Measurements from ENCODE around the gene PSMD7.

Gene PSMD7

DNA sequence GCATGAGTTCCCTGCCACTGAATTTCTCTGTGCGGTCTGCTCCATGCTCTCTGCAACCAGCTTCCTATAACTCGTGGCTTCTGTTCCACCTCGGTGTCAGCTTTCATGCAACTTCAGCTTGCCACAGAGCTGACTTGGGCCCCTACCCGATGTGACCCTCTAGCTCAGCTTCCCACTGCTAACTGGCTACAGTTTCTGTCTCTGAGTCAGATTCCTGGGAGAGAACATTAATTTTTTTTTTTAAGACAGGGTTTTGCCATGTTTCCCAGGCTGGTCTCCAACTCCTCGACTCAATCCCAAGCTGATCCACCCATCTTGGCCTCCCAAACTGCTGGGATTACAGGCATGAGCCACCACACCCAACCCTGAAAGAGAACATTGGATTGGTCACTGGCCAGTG, 35.5 kb upstream of the PSMD7 start:
- H3K36me3 ChIP-seq (ENCODE audit: control insufficient read depth, low read length) = no peaks in the 10 kb centered on the region
- no peak for TF ChIP-seq EZH2phosphoT487 (IDR thresholded peaks at IDR 0.05; ENCODE audit: borderline replicate concordance, low read length)
- TF ChIP-seq, protein P1, sequence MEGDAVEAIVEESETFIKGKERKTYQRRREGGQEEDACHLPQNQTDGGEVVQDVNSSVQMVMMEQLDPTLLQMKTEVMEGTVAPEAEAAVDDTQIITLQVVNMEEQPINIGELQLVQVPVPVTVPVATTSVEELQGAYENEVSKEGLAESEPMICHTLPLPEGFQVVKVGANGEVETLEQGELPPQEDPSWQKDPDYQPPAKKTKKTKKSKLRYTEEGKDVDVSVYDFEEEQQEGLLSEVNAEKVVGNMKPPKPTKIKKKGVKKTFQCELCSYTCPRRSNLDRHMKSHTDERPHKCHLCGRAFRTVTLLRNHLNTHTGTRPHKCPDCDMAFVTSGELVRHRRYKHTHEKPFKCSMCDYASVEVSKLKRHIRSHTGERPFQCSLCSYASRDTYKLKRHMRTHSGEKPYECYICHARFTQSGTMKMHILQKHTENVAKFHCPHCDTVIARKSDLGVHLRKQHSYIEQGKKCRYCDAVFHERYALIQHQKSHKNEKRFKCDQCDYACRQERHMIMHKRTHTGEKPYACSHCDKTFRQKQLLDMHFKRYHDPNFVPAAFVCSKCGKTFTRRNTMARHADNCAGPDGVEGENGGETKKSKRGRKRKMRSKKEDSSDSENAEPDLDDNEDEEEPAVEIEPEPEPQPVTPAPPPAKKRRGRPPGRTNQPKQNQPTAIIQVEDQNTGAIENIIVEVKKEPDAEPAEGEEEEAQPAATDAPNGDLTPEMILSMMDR (IDR thresholded peaks at IDR 0.05; ENCODE audit: low read depth, low read length, poor library complexity, severe bottlenecking) = no peak
- H3F3A ChIP-seq (ENCODE audit: control insufficient read depth, insufficient read depth) = no peaks in the 10 kb centered on the region
- H4K20me1 ChIP-seq (ENCODE audit: control insufficient read depth, insufficient read depth, low read depth, low read length) = no peaks in the 10 kb centered on the region
- H3K4me1 ChIP-seq (ENCODE audit: control insufficient read depth, low read length) = no peaks in the 10 kb centered on the region
- no peak overlapping the region for H3K4me2 ChIP-seq (ENCODE audit: low read length)
- no peaks in the 10 kb centered on the region for H3K9me3 ChIP-seq (ENCODE audit: control insufficient read depth, insufficient read depth, low read length)
- H3K27me3 ChIP-seq (ENCODE audit: control insufficient read depth, low read length) = no peaks in the 10 kb centered on the region
- H3K27ac ChIP-seq (ENCODE audit: low read depth, low read length) = no peak overlapping the region
- no peaks in the 10 kb centered on the region for H3K79me2 ChIP-seq (ENCODE audit: control insufficient read depth, low read length)
- H3K9me2 ChIP-seq (replicated peaks; ENCODE audit: control insufficient read depth, low read length) = no peaks in the 10 kb centered on the region
- no peak overlapping the region for H3K4me3 ChIP-seq (ENCODE audit: low read length)

DNA sequence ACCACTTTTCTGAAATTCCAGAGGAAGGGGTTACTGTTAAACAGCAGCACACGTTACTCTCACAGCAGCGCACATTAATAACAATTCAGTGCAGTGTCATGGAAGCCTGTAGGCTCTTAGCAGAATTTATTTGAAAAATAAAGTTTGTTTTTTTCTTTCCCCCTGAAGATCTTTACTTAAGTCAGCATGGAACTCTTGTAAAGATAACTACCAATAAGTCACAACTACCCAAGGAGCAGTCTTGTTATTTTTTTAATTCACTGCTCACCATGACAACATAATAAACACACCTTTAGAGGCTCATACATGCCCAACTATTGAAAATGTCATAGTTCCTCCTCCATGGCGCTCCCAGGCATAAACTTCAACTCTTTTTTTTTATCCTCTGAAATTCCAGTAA, 31.8 kb upstream of the PSMD7 start:
- no peaks in the 10 kb centered on the region for H3K4me1 ChIP-seq (ENCODE audit: control insufficient read depth, low read length)
- H4K20me1 ChIP-seq (ENCODE audit: control insufficient read depth, insufficient read depth, low read depth, low read length) = no peaks in the 10 kb centered on the region
- no peaks in the 10 kb centered on the region for H3K36me3 ChIP-seq (ENCODE audit: control insufficient read depth, low read length)
- H3K4me2 ChIP-seq (ENCODE audit: low read length) = no peak overlapping the region
- H3F3A ChIP-seq (ENCODE audit: control insufficient read depth, insufficient read depth) = no peaks in the 10 kb centered on the region
- no peaks in the 10 kb centered on the region; the same call in 1 of the 2 replicates for H3K27me3 ChIP-seq (ENCODE audit: control insufficient read depth, low read length)
- TF ChIP-seq, protein P1 (IDR thresholded peaks at IDR 0.05; ENCODE audit: low read depth, low read length, poor library complexity, severe bottlenecking) = no peak
- TF ChIP-seq EZH2phosphoT487 (IDR thresholded peaks at IDR 0.05; ENCODE audit: borderline replicate concordance, low read length) = no peak
- no peak overlapping the region for H3K27ac ChIP-seq (ENCODE audit: low read depth, low read length)
- H3K9me3 ChIP-seq (ENCODE audit: control insufficient read depth, insufficient read depth, low read length) = no peaks in the 10 kb centered on the region
- H3K9me2 ChIP-seq (replicated peaks; ENCODE audit: control insufficient read depth, low read length) = no peaks in the 10 kb centered on the region
- no peaks in the 10 kb centered on the region for H3K79me2 ChIP-seq (ENCODE audit: control insufficient read depth, low read length)
- no peak overlapping the region for H3K4me3 ChIP-seq (ENCODE audit: low read length)

DNA sequence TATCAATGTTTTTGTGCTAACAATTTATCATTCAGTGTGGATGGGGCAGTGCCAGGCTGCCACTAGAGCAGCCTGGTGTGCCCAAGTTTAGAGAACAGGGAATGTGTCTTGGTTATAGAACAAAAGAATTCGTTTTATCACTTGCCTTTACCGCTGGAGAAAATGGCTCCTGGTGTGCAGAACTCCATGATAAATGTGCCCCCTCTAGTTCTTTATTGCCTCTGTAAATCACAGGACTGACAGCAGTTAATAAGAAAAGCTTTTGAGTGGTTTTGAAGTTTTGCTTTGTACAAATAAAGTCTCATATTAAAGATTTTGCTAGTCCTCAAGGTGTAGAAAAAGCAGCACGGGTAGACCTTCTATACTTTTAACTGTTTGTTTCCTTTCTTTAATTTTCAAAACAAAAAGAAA, 28.2 kb upstream of the PSMD7 start:
- H3K4me1 ChIP-seq (ENCODE audit: control insufficient read depth, low read length) = no peaks in the 10 kb centered on the region
- H3K27ac ChIP-seq (ENCODE audit: low read depth, low read length) = no peak overlapping the region
- H4K20me1 ChIP-seq (ENCODE audit: control insufficient read depth, insufficient read depth, low read depth, low read length) = no peaks in the 10 kb centered on the region
- H3F3A ChIP-seq (ENCODE audit: control insufficient read depth, insufficient read depth) = no peaks in the 10 kb centered on the region
- H3K4me2 ChIP-seq (ENCODE audit: low read length) = no peak overlapping the region
- no peak overlapping the region for H3K4me3 ChIP-seq (ENCODE audit: low read length)
- no peaks in the 10 kb centered on the region for H3K9me2 ChIP-seq (replicated peaks; ENCODE audit: control insufficient read depth, low read length)
- TF ChIP-seq, protein P1 (IDR thresholded peaks at IDR 0.05; ENCODE audit: low read depth, low read length, poor library complexity, severe bottlenecking) = no peak
- no peak for TF ChIP-seq EZH2phosphoT487 (IDR thresholded peaks at IDR 0.05; ENCODE audit: borderline replicate concordance, low read length)
- no peaks in the 10 kb centered on the region for H3K9me3 ChIP-seq (ENCODE audit: control insufficient read depth, insufficient read depth, low read length)
- H3K27me3 ChIP-seq (ENCODE audit: control insufficient read depth, low read length) = no peaks in the 10 kb centered on the region; the same call in 1 of the 2 replicates
- H3K36me3 ChIP-seq (ENCODE audit: control insufficient read depth, low read length) = no peaks in the 10 kb centered on the region
- H3K79me2 ChIP-seq (ENCODE audit: control insufficient read depth, low read length) = no peaks in the 10 kb centered on the region

Measured in DOHH2 (cell line).